ENCODE measurements around the gene UBE3C.

Gene UBE3C

GRCh38 chr7:157143788-157144187 lies 5.1 kb downstream of the UBE3C start:
- no peak for TF ChIP-seq POLR2AphosphoS5 (IDR thresholded peaks at IDR 0.05; ENCODE audit: low read depth)
- TF ChIP-seq GABPA (IDR thresholded peaks at IDR 0.05; ENCODE audit: low read depth) = no peak
- no peak for TF ChIP-seq SPI1 (IDR thresholded peaks at IDR 0.05; ENCODE audit: borderline replicate concordance, low read depth)
- TF ChIP-seq REST (IDR thresholded peaks at IDR 0.05; ENCODE audit: insufficient replicate concordance, low read depth) = no peak
- no peak for TF ChIP-seq CTCF (IDR thresholded peaks at IDR 0.05; ENCODE audit: insufficient read depth, low read length)
- no peak overlapping the region for H3K4me3 ChIP-seq (replicated peaks; ENCODE audit: insufficient read depth, low read length)
- no peak for DNase-seq (ENCODE audit: low read depth in 1 of 2, low spot score in 1 of 2)
- no peak overlapping the region for H3K27ac ChIP-seq (replicated peaks)
- H3K27me3 ChIP-seq (ENCODE audit: insufficient read depth, poor library complexity, severe bottlenecking) = no peaks in the 10 kb centered on the region

- TF ChIP-seq POLR2AphosphoS5 (IDR thresholded peaks at IDR 0.05; ENCODE audit: low read depth) (no peak), CTCF (IDR thresholded peaks at IDR 0.05; ENCODE audit: insufficient read depth, low read length) (no peak), REST (IDR thresholded peaks at IDR 0.05; ENCODE audit: insufficient replicate concordance, low read depth) (no peak), SPI1 (IDR thresholded peaks at IDR 0.05; ENCODE audit: borderline replicate concordance, low read depth) (no peak), GABPA (IDR thresholded peaks at IDR 0.05; ENCODE audit: low read depth) (no peak)
- DNase-seq (ENCODE audit: low read depth in 1 of 2, low spot score in 1 of 2) = no peak
- Histone ChIP-seq H3K27me3 (ENCODE audit: insufficient read depth, poor library complexity, severe bottlenecking) (no peaks in the 10 kb centered on the region), H3K4me3 (replicated peaks; ENCODE audit: insufficient read depth, low read length) (no peak overlapping the region), H3K27ac (replicated peaks) (no peak overlapping the region)
These were observed 10.6 kb downstream of the UBE3C start for GRCh38 chr7:157149317-157149716.

DNA sequence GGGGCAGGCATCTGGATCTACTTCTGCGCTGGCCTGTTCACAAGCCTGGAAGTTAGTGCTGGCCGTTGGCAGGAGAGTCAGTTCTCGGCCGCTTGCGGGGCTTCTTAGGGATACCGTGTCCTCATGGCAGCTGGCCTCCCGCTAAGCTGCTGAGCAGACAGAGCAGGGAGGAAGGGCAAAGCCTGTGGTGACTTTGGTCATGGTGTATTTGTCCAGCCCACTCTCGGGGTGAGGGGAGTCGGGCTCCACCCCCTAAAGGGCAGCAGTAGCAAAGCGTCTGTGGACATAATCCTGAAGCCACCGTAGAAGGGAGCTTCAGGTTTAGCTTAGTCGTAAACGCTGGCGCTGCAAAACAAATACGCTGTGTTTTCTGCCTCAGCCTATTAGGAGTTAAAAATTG lies 12.2 kb downstream of the UBE3C start:
- DNase-seq (ENCODE audit: low read depth in 1 of 2, low spot score in 1 of 2) = no peak
- Histone ChIP-seq H3K27ac (replicated peaks) (no peak overlapping the region), H3K27me3 (ENCODE audit: insufficient read depth, poor library complexity, severe bottlenecking) (no peaks in the 10 kb centered on the region), H3K4me3 (replicated peaks; ENCODE audit: insufficient read depth, low read length) (no peak overlapping the region)
- TF ChIP-seq REST (IDR thresholded peaks at IDR 0.05; ENCODE audit: insufficient replicate concordance, low read depth) (no peak), GABPA (IDR thresholded peaks at IDR 0.05; ENCODE audit: low read depth) (no peak), SPI1 (IDR thresholded peaks at IDR 0.05; ENCODE audit: borderline replicate concordance, low read depth) (no peak), POLR2AphosphoS5 (IDR thresholded peaks at IDR 0.05; ENCODE audit: low read depth) (no peak), CTCF (IDR thresholded peaks at IDR 0.05; ENCODE audit: insufficient read depth, low read length) (no peak)
